ENCODE measurements around the gene FAXC.
"Not testable (repeated sequence)": the region's sequence is repeated elsewhere in the genome, so short reads cannot be mapped to it uniquely, and the experiment has no call there.

FAXC gene

DNA sequence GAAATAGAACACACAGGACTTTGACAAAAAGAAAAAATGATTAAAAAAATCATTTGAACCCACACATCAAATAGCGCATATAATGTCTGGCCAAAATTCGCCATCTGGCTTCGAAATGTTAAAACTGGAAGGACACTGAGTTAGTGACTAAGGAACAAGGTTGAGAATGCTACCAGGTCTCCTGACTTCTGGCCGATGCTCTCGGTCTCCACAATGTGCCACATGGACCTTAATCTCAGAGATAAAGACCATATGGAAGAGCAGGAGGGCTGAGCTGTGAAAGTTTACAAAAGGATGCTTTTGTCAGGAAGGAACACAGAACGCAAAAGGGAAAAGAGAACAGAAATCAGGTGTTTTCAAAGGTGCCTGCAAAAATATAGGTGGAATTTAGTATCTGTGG, 54.7 kb downstream of the FAXC start:
- Histone ChIP-seq H3K27me3 (ENCODE audit: control insufficient read depth in 1 of 2, insufficient read depth in 2 of 2, low read length in 2 of 2) (no peaks in the 10 kb centered on the region), H3K9ac (ENCODE audit: low read depth in 1 of 2, low read length in 2 of 2) (no peak overlapping the region), H3K27ac (ENCODE audit: low read depth, low read length) (no peak overlapping the region), H3K4me3 (ENCODE audit: low read depth in 1 of 2, low read length in 2 of 2) (no peak overlapping the region), H3K4me1 (ENCODE audit: control insufficient read depth in 1 of 2, insufficient read depth in 2 of 2, low read length in 2 of 2) (no peaks in the 10 kb centered on the region), H3K9me3 (ENCODE audit: control insufficient read depth in 1 of 2, low read length in 2 of 2) (no peaks in the 10 kb centered on the region), H3K36me3 (ENCODE audit: control insufficient read depth in 1 of 2, insufficient read depth in 2 of 2, low read length in 2 of 2) (no peaks in the 10 kb centered on the region)

DNA sequence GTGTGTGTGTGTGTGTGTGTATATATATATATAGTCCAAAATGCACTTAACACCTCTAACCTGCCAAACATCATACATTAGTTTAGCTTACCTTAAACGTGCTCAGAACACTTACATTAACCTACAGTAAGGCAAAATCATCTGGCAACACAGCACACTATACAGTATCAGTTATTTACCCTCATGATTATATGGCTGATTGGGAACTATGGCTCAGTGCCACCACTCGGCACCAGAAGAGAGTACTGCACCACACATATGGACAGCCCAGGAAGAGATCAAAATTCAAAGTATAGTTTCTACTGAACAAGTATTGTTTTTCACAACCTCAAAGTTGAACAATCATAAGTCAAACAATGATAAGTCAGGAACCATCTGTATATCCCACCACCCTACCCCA, 59.8 kb downstream of the FAXC start:
- Histone ChIP-seq H3K9me3 (ENCODE audit: control insufficient read depth in 1 of 2, low read length in 2 of 2) (no peaks in the 10 kb centered on the region), H3K9ac (ENCODE audit: low read depth in 1 of 2, low read length in 2 of 2) (no peak overlapping the region)

DNA sequence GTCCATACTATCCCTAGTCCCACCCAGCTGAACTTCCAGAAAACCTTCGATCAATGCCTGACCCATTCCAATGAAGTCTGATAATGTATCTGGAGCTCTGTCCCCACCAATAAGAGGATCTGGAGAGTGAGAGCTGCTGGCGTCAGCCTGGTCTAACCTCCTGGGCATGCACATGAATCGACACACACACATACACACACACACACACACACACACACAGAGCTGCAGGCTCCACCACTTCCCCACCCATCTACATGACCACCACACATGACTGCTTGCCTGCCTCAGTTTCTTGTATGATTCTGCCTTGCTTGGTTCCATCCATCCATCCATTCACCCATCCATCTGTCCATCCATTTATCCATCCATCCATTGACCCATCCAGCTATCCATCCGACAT, 60.8 kb downstream of the FAXC start:
- Histone ChIP-seq H3K27ac (ENCODE audit: low read depth, low read length) (no peak overlapping the region), H3K36me3 (ENCODE audit: control insufficient read depth in 1 of 2, insufficient read depth in 2 of 2, low read length in 2 of 2) (no peaks in the 10 kb centered on the region), H3K27me3 (ENCODE audit: control insufficient read depth in 1 of 2, insufficient read depth in 2 of 2, low read length in 2 of 2) (peaks cover 0 to 7% of the 10 kb centered on the region in 2 donors), H3K4me1 (ENCODE audit: control insufficient read depth in 1 of 2, insufficient read depth in 2 of 2, low read length in 2 of 2) (no peaks in the 10 kb centered on the region), H3K9me3 (ENCODE audit: control insufficient read depth in 1 of 2, low read length in 2 of 2) (no peaks in the 10 kb centered on the region), H3K9ac (ENCODE audit: low read depth in 1 of 2, low read length in 2 of 2) (no peak overlapping the region), H3K4me3 (ENCODE audit: low read depth in 1 of 2, low read length in 2 of 2) (no peak overlapping the region)

More for the DNA sequence above, 59.8 kb downstream of the FAXC start:
- Histone ChIP-seq H3K27ac (ENCODE audit: low read depth, low read length) (no peak overlapping the region), H3K4me1 (ENCODE audit: control insufficient read depth in 1 of 2, insufficient read depth in 2 of 2, low read length in 2 of 2) (no peaks in the 10 kb centered on the region), H3K36me3 (ENCODE audit: control insufficient read depth in 1 of 2, insufficient read depth in 2 of 2, low read length in 2 of 2) (no peaks in the 10 kb centered on the region), H3K27me3 (ENCODE audit: control insufficient read depth in 1 of 2, insufficient read depth in 2 of 2, low read length in 2 of 2) (peaks cover 0 to 7% of the 10 kb centered on the region in 2 donors), H3K4me3 (ENCODE audit: low read depth in 1 of 2, low read length in 2 of 2) (no peak overlapping the region)

DNA sequence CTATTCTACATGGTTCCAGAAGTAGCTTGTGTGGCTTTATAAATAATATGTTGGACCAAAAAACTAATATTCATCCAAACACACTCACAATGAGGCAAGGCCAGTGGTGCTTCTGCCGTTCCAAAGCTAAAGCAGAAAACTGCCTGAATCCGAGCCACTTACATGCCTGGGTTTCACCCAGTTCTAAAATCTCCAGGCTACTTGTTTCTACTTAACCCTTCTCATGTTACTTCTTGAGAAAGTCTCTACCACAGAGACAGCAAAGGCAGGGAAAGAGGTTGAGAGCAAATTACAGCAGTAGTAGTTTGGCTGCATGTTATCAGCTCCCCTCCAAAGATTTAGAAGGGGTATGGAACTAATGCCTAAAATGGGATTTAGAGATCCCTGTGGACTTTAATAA, 62.0 kb downstream of the FAXC start:
- Histone ChIP-seq H3K27me3 (ENCODE audit: control insufficient read depth in 1 of 2, insufficient read depth in 2 of 2, low read length in 2 of 2) (peaks cover 0 to 7% of the 10 kb centered on the region in 2 donors), H3K36me3 (ENCODE audit: control insufficient read depth in 1 of 2, insufficient read depth in 2 of 2, low read length in 2 of 2) (no peaks in the 10 kb centered on the region), H3K9me3 (ENCODE audit: control insufficient read depth in 1 of 2, low read length in 2 of 2) (no peaks in the 10 kb centered on the region), H3K4me3 (ENCODE audit: low read depth in 1 of 2, low read length in 2 of 2) (no peak overlapping the region), H3K4me1 (ENCODE audit: control insufficient read depth in 1 of 2, insufficient read depth in 2 of 2, low read length in 2 of 2) (no peaks in the 10 kb centered on the region), H3K27ac (ENCODE audit: low read depth, low read length) (no peak overlapping the region), H3K9ac (ENCODE audit: low read depth in 1 of 2, low read length in 2 of 2) (no peak overlapping the region)

DNA sequence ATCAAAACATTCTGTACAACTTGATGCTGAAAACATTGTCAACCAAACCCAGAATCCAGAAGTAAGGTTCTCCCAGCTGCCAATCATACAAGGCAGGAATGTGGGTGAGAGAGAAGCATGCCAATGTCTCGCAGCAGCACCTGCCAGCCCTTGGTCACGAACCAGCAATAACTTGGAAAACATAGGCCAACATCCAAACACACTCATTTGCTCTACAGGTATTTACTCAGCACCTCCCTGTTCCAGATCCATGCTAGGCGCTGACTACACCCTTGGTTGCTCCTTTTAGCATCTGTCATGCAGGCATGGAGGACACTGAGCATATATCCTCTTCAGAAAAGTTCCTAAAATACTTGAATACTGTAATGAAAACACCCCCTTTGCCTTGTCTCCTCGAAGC, 63.6 kb downstream of the FAXC start:
- H3K36me3 ChIP-seq (ENCODE audit: control insufficient read depth in 1 of 2, insufficient read depth in 2 of 2, low read length in 2 of 2): no peaks in the 10 kb centered on the region
- H3K9ac ChIP-seq (ENCODE audit: low read depth in 1 of 2, low read length in 2 of 2): no peak overlapping the region
- peaks cover 0 to 7% of the 10 kb centered on the region in 2 donors for H3K27me3 ChIP-seq (ENCODE audit: control insufficient read depth in 1 of 2, insufficient read depth in 2 of 2, low read length in 2 of 2)
- no peak overlapping the region for H3K27ac ChIP-seq (ENCODE audit: low read depth, low read length)
- no peaks in the 10 kb centered on the region for H3K9me3 ChIP-seq (ENCODE audit: control insufficient read depth in 1 of 2, low read length in 2 of 2)
- no peaks in the 10 kb centered on the region for H3K4me1 ChIP-seq (ENCODE audit: control insufficient read depth in 1 of 2, insufficient read depth in 2 of 2, low read length in 2 of 2)
- no peak overlapping the region for H3K4me3 ChIP-seq (ENCODE audit: low read depth in 1 of 2, low read length in 2 of 2)

DNA sequence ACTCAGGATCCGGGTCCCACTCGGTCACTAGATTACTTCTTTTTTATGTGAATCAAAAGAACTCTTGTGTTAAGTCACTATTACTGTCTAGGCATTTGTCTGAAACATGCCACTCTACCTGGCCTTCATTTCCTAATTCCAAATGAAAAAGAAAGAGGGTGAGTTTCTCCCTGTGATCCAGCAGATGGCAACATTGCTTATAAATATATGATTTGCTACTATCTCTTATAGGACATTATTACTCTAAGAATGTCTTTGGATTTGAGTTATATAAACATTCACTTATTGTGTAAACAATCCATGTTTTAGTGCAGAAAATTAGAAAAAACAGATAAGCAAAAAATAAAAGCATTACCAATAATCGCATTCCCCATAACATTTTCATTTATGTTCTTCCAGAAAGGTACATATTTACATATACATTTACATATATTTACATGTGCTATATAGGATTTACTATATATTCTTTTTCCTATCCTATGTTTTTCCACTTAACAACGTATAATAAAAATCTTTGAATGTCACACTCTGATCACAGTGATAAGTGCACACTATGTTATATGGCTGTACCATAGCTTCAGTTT, 66.9 kb downstream of the FAXC start:
- H3K9me3 ChIP-seq (ENCODE audit: control insufficient read depth in 1 of 2, low read length in 2 of 2): no peaks in the 10 kb centered on the region
- H3K4me1 ChIP-seq (ENCODE audit: control insufficient read depth in 1 of 2, insufficient read depth in 2 of 2, low read length in 2 of 2): no peaks in the 10 kb centered on the region
- no peak overlapping the region for H3K27ac ChIP-seq (ENCODE audit: low read depth, low read length)
- no peak overlapping the region for H3K4me3 ChIP-seq (ENCODE audit: low read depth in 1 of 2, low read length in 2 of 2)
- no peaks in the 10 kb centered on the region for H3K36me3 ChIP-seq (ENCODE audit: control insufficient read depth in 1 of 2, insufficient read depth in 2 of 2, low read length in 2 of 2)
- no peak overlapping the region for H3K9ac ChIP-seq (ENCODE audit: low read depth in 1 of 2, low read length in 2 of 2)
- H3K27me3 ChIP-seq (ENCODE audit: control insufficient read depth in 1 of 2, insufficient read depth in 2 of 2, low read length in 2 of 2): peaks cover 0 to 3% of the 10 kb centered on the region in 2 donors

DNA sequence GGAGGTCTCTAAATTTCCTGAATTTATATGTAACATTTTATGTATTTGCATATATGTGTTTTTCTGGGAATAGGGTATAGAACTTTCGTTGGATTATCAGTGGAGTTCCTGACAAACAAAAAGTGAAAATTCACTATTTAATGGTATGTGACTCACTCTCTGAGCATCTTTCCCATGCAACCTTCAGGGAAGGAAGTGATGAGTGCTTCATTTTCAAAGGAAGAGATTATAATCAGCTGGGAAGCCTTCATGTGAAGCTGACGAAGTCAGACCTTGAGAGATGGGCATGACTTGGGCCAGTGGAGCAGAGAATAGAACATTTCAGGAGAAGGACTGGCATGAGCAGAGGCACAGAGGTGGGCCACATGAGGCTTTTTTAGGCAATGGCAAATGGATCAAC, 72.7 kb downstream of the FAXC start:
- no peak overlapping the region for H3K4me3 ChIP-seq (ENCODE audit: low read depth in 1 of 2, low read length in 2 of 2)
- no peaks in the 10 kb centered on the region for H3K36me3 ChIP-seq (ENCODE audit: control insufficient read depth in 1 of 2, insufficient read depth in 2 of 2, low read length in 2 of 2)
- no peaks in the 10 kb centered on the region for H3K9me3 ChIP-seq (ENCODE audit: control insufficient read depth in 1 of 2, low read length in 2 of 2)
- no peak overlapping the region for H3K27ac ChIP-seq (ENCODE audit: low read depth, low read length)
- no peaks in the 10 kb centered on the region for H3K4me1 ChIP-seq (ENCODE audit: control insufficient read depth in 1 of 2, insufficient read depth in 2 of 2, low read length in 2 of 2)
- peaks cover 0 to 3% of the 10 kb centered on the region in 2 donors for H3K27me3 ChIP-seq (ENCODE audit: control insufficient read depth in 1 of 2, insufficient read depth in 2 of 2, low read length in 2 of 2)
- H3K9ac ChIP-seq (ENCODE audit: low read depth in 1 of 2, low read length in 2 of 2): no peak overlapping the region

DNA sequence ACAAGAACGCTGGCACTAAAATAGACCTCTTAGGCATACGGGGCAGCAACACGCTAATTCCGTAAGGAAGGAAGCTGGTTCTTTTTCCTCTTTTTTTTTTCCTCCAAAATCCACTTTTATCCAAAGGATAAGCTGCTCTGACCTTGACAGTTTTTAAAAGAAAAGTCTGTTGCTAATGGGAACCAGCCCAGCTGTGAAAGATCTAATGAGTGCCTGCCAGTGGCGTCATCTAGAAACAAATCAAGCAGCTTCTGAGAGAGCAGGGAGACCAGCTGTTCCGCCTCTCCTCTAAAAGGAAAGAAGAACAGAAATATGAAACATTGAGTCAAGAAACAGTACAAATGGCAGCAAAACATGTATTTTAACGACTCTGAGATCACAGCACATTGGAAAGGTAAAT, 78.6 kb downstream of the FAXC start:
- H3K9me3 ChIP-seq (ENCODE audit: control insufficient read depth in 1 of 2, low read length in 2 of 2): no peaks in the 10 kb centered on the region
- no peak overlapping the region for H3K27ac ChIP-seq (ENCODE audit: low read depth, low read length)
- H3K4me1 ChIP-seq (ENCODE audit: control insufficient read depth in 1 of 2, insufficient read depth in 2 of 2, low read length in 2 of 2): no peaks in the 10 kb centered on the region
- H3K36me3 ChIP-seq (ENCODE audit: control insufficient read depth in 1 of 2, insufficient read depth in 2 of 2, low read length in 2 of 2): no peaks in the 10 kb centered on the region
- no peak overlapping the region for H3K4me3 ChIP-seq (ENCODE audit: low read depth in 1 of 2, low read length in 2 of 2)
- no peak overlapping the region for H3K9ac ChIP-seq (ENCODE audit: low read depth in 1 of 2, low read length in 2 of 2)
- no peaks in the 10 kb centered on the region for H3K27me3 ChIP-seq (ENCODE audit: control insufficient read depth in 1 of 2, insufficient read depth in 2 of 2, low read length in 2 of 2)

DNA sequence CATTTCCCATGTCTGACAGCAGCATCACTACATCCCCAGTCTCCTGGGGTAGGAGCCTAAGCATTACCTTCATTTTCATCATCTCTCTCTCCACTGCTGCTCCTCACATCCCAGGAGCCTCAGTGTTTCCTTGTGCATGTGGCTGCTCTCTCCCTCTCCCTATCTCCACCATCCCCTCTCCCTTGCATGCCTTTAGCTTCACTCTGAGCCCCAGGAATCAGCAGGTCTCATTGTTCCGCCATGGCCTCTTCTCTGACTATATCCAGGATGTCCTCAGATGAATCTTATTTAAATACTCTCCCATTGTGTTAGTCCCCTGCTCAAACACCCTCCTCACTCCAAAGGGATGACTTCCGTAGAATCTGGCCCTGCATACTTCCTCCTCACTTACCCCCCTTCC, 79.4 kb downstream of the FAXC start:
- Histone ChIP-seq H3K4me3 (ENCODE audit: low read depth in 1 of 2, low read length in 2 of 2) (no peak overlapping the region), H3K4me1 (ENCODE audit: control insufficient read depth in 1 of 2, insufficient read depth in 2 of 2, low read length in 2 of 2) (no peaks in the 10 kb centered on the region), H3K27me3 (ENCODE audit: control insufficient read depth in 1 of 2, insufficient read depth in 2 of 2, low read length in 2 of 2) (no peaks in the 10 kb centered on the region), H3K9ac (ENCODE audit: low read depth in 1 of 2, low read length in 2 of 2) (no peak overlapping the region), H3K36me3 (ENCODE audit: control insufficient read depth in 1 of 2, insufficient read depth in 2 of 2, low read length in 2 of 2) (no peaks in the 10 kb centered on the region), H3K9me3 (ENCODE audit: control insufficient read depth in 1 of 2, low read length in 2 of 2) (no peaks in the 10 kb centered on the region), H3K27ac (ENCODE audit: low read depth, low read length) (no peak overlapping the region)

DNA sequence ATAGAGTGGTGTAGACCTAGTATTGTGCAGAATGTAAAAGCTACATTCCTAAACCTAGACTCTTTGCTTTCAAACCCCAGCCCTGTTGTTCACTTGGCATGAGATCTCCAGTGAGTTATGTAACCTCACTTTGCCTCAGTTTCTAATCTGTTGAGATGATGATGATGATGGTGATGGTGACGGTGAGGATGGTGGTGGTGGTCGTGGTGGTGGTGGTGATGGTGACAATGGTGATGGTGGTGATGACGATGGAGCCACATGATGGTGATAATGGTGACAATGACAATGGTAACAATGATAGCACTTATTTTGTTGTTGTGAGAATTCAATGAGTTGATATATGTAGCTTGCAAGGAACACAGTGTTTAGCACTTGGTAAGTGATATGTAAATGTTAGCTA, 80.3 kb downstream of the FAXC start:
- Histone ChIP-seq H3K27ac (ENCODE audit: low read depth, low read length) (no peak overlapping the region), H3K9me3 (ENCODE audit: control insufficient read depth in 1 of 2, low read length in 2 of 2) (no peaks in the 10 kb centered on the region), H3K4me1 (ENCODE audit: control insufficient read depth in 1 of 2, insufficient read depth in 2 of 2, low read length in 2 of 2) (no peaks in the 10 kb centered on the region), H3K9ac (ENCODE audit: low read depth in 1 of 2, low read length in 2 of 2) (no peak overlapping the region), H3K4me3 (ENCODE audit: low read depth in 1 of 2, low read length in 2 of 2) (no peak overlapping the region), H3K36me3 (ENCODE audit: control insufficient read depth in 1 of 2, insufficient read depth in 2 of 2, low read length in 2 of 2) (no peaks in the 10 kb centered on the region), H3K27me3 (ENCODE audit: control insufficient read depth in 1 of 2, insufficient read depth in 2 of 2, low read length in 2 of 2) (no peaks in the 10 kb centered on the region)

DNA sequence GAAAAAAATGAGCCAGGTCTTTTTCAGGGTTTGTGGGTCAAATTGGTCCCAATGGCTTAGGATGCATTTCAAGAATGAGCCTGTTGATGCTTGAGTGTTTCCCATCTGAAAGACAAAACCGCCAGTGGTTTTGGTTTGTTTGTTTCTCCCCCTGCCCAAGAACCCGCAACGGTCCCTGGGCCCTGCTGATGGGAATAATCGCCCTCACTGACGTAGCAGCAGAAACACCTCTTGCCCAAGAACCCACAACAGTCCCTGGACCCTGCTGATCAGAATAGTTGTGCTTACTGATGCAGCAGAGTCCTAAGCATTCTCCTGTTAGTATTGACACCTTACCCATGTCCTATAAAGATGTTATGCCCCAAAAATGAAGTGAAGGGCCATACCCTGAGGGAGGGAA, 82.5 kb downstream of the FAXC start:
- not testable (repeated sequence) for H3K9me3 ChIP-seq (ENCODE audit: control insufficient read depth in 1 of 2, low read length in 2 of 2); H3K36me3 ChIP-seq (ENCODE audit: control insufficient read depth in 1 of 2, insufficient read depth in 2 of 2, low read length in 2 of 2); H3K27me3 ChIP-seq (ENCODE audit: control insufficient read depth in 1 of 2, insufficient read depth in 2 of 2, low read length in 2 of 2); H3K27ac ChIP-seq (ENCODE audit: low read depth, low read length); H3K4me3 ChIP-seq (ENCODE audit: low read depth in 1 of 2, low read length in 2 of 2); H3K4me1 ChIP-seq (ENCODE audit: control insufficient read depth in 1 of 2, insufficient read depth in 2 of 2, low read length in 2 of 2); H3K9ac ChIP-seq (ENCODE audit: low read depth in 1 of 2, low read length in 2 of 2)
